Raji (cell line): ENCODE measurements around the gene SOD3.

Source experiments
- POLR2A ChIP-seq: IDR thresholded peaks from 2 replicates; pipeline ENCODE4 v1.6.1; 2011; ENCODE audit warnings: low read depth, low read length, control low read depth; ENCODE audit not compliant: insufficient read depth

Gene SOD3

DNA sequence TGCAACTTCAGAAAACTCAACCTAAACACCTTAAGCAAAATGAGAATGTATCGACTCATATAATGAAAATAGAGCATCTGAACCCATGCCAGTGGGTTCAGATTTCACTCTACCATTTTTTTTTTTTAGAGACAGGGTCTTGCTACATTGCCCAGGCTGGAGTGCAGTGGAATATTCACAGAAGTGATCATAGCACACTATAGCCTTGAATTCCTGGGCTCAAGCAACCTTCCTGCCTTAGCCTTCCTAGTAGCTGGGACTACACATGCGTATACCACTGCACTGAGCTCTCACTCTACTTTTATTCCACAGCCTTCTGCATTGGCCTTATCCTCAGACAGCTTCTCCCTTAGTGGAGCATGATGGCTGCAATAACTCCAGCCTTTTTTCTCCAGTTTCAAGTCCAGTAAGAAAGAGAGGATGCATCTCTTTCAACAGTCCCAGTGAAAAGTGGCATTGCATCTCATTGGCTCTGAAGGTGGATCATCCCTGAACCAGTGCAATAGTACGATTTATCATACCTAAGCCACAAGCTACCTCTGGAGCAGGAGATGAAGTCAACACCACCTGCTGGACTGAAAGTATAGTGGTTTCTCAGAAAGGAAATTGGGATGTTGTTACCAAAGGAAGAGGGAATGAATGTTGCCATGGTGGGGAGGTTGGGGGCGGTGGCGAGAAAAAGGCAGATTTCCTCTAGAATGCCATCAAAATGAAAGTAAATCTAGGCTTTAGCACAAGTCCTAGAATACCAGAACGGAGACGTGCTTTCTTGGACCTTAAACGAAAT, 2.0 kb upstream of the SOD3 start:
- TF ChIP-seq POLR2A = no peak

DNA sequence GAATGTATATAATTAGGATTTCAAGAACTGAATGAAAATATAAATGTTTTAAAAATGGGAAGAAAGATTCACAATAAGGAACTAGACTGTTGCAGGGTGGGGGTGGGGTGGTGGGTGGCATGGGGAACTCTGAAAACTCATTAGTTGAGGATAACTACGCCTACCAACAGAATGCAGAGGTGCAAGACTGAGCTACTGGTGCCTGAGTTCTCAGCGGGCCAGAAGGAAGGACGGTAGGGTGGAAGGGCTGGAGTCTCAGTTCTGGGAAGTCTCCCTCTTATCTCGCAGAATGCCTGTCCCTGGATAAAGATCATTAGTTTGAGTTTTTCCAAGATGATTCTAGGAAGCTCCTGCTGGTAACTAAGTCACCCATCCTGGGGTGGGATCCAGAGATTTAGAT, 1.3 kb upstream of the SOD3 start:
- TF ChIP-seq POLR2A = no peak

DNA sequence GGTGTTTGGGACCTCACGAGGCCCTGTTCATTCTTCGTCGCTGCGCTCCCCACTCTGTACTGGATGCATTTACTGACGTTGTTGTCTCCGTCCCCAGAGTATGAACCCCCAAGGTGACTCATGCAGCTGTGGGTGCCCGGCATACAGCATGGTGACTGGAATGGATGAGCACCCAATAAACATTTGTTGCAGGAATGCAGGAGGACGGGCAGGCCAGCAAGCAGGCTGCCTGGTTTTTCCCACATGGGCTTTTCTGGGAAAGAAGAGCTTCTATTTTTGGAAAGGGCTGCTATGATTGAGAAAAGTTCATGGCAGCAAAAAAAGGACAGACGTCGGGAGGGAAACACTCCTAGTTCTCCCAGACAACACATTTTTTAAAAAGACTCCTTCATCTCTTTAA, 893 bp upstream of the SOD3 start:
- no peak for TF ChIP-seq POLR2A

- TF ChIP-seq POLR2A = no peak
Measured at GRCh38 chr4:24795666-24796381, 451 bp downstream of the SOD3 start.

DNA sequence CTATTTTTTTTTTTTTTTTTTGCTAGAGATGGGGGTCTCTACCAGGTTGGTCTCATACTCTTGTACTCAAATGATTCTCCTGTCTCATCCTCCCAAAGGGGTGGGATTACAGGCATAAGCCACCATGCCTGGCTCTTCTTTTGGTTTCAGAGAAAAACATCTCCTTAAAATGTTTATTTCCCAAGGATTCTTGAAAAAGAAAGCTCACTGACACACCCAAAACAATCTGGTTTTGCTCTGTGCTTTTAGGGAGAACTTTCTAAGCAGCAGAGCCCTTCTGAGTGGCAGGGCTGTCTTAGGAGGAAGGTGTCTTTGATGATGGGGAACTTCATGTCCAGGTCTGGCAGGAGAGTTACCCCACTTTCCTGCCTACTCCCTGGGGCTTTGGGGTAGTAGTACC, 1.2 kb downstream of the SOD3 start:
- no peak for TF ChIP-seq POLR2A

GRCh38 chr4:24798036-24798610, 2.8 kb downstream of the SOD3 start:
- TF ChIP-seq POLR2A = no peak

DNA sequence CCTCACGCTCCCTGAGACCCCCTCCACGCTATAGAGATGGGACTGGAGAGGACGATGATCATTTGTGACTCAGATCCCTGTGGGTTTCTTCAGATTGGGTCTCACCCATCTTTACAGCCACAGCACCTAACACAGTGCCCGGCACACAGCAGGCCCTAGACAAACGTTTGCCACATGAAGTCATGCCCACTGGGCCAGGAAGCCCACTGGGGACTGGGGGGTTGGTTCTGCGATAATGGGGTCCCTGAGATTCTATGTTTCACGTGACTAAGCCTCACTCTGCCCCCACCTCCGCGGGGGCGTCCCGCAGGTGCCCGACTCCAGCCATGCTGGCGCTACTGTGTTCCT, 3.8 kb downstream of the SOD3 start:
- no peak for TF ChIP-seq POLR2A

DNA sequence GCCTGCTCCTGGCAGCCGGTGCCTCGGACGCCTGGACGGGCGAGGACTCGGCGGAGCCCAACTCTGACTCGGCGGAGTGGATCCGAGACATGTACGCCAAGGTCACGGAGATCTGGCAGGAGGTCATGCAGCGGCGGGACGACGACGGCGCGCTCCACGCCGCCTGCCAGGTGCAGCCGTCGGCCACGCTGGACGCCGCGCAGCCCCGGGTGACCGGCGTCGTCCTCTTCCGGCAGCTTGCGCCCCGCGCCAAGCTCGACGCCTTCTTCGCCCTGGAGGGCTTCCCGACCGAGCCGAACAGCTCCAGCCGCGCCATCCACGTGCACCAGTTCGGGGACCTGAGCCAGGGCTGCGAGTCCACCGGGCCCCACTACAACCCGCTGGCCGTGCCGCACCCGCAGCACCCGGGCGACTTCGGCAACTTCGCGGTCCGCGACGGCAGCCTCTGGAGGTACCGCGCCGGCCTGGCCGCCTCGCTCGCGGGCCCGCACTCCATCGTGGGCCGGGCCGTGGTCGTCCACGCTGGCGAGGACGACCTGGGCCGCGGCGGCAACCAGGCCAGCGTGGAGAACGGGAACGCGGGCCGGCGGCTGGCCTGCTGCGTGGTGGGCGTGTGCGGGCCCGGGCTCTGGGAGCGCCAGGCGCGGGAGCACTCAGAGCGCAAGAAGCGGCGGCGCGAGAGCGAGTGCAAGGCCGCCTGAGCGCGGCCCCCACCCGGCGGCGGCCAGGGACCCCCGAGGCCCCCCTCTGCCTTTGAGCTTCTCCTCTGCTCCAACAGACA, 4.4 kb downstream of the SOD3 start:
- no peak for TF ChIP-seq POLR2A

GRCh38 chr4:24800325-24800895, 5.0 kb downstream of the SOD3 start:
- TF ChIP-seq POLR2A = no peak

GRCh38 chr4:24801136-24801855, 5.9 kb downstream of the SOD3 start:
- no peak for TF ChIP-seq POLR2A

- no peak for TF ChIP-seq POLR2A
Measured at GRCh38 chr4:24802648-24803047, 7.3 kb downstream of the SOD3 start.

DNA sequence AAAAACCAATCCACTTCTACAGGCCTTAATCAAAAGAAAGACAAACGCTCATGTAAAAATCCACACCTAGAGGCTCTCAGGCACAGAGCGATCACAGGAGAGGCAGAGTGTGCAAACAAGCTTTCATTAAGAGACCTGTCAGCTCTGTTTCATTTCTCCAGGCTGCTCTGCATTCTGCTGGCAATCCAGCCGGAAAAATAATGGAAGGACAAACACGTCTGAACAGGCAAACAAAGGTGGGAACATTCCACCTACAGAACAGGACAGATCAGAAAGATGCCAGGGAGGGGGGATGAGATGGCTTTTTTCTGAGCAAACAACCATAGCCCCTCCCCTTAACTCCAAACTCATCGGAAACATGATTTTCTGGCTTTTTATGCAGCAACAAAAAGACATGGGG, 9.7 kb downstream of the SOD3 start:
- TF ChIP-seq POLR2A = no peak

DNA sequence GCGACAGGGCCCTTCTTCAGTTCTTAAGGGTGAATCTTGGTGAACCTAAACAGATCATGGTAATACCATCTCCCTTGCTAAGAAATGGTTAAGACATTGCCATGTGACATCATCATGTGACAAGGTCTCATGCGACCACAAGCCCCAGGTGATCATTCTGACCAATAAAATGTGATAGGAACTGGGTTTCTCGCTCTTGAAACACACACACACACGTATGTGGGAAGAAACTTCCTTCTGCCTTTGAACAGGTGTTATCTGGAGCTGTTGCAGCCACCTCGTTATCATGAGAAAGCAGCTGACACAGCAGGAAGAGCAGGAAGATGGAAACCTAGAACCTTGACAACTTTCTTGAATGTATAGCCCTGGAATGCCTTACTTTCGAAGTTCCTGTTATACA, 10.2 kb downstream of the SOD3 start:
- no peak for TF ChIP-seq POLR2A

DNA sequence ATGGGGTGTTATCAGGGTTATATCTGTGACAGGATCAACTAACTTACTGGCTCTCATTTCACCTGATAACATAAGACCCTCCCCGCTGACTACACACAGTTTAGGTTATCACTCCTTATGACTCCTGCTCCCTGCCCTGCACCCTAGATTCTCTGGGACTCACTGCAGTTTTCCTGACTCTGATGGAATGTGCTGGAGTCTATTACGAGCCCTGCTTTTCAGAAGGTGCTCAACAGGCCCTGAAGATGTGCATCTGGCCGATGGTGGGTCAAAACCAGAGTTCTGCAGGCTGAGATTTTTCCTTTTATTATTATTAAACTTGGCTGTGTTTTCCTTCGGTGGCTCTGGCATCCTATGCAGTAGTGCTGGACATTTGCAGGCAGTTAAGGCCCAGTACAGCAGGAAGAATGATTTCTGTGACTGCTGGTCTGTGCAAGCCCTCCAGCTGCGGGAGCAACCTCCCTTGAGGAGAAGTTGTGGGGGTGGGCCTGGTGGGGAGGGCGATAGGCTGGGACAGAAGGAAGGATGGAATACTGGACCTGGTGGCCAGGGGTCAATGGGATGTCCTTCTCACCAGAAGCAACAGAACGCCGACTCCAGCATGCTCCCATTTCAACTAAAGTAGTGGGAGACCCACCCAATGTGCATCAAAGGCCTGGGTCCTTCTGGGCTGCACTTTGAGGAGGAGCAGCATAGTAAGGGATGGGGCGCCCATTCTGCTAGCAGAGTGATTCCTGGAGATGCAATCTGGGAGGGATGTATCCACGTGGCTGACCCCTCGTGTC, 11.0 kb downstream of the SOD3 start:
- TF ChIP-seq POLR2A = no peak

DNA sequence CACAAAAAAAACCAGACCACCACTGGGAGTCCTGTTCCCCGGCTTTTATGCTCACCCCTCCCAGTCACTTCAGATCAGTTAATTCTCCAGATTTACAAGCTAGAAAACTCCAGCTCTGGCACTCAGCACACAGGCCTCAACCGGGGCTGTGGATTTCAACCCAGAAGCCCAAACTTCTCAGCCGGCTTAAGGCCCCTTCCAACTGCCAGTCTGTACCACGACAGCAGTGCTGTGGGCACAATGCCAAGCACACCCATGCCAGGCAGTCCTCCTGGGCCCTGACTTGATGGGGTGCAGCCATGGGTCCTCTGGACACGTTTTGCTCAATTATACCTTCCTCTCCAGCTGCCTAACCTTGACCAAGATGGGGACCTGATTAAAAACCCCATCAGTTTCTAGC, 12.2 kb downstream of the SOD3 start:
- TF ChIP-seq POLR2A = no peak
